HG02610 (cell line): ENCODE results near the gene RAD23A.
A peak's percentile ranks its signal among the peaks of the same experiment; 100 is the strongest.
"Not testable (repeated sequence)": the region's sequence is repeated elsewhere in the genome, so short reads cannot be mapped to it uniquely, and the experiment has no call there.

Experiments used
- ATAC-seq: cut with Tn5 transposase; IDR thresholded peaks from one replicate; pipeline ENCODE4 v1.9.1; 2021; ENCODE audit warnings: mild to moderate bottlenecking, moderate library complexity; ENCODE audit not compliant: unreplicated experiment

Gene RAD23A

GRCh38 chr19:12945479-12946091 is at the start of gene RAD23A:
Gene RAD23A (plus strand): TSS chr19:12945862. CDS start chr19:12945949, 87 bp downstream.
- peak; percentile 76 for ATAC-seq

DNA sequence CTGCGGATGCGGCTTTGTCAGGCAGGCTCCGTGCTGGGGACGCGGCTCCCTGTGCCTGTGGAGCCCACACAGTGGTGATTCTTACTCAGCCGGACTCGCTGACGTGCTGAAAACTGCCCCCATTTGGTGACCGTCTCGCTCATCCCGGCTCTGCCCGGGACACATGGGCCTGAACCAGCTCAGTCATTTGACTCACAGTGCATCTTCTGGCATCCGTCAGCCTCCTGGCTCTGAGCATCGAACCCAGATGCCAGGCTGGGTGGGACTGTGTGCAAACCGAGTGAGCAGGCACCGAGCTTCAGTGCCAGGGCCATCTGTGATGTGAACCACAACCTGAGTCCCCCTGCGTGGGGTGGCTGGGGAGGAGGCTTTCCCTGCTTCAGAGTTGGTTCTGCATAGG is 49.2 kb upstream of the RAD23A start:
- ATAC-seq = no peak

- ATAC-seq = peak; percentile 66
These were observed 45.7 kb upstream of the RAD23A start for GRCh38 chr19:12899891-12900518.

DNA sequence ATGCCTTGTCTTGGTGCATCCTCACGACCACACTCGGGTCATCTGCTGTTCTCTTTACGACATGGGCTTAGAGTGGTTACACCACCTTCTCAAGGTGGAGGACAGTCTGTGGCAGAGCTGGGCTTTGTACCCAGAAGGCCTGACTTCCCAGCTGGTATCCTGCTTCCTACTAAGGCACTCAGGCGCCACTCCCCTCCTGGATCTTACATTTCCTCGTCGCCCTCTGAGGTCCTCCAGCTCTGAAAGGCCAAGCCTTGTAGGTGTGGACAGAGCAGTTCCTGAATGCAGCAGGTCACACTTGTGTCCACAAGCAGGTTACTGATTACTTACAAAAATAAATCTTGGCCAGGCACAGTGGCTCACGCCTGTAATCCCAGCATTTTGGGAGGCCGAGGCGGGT is 38.5 kb upstream of the RAD23A start:
- no peak for ATAC-seq

GRCh38 chr19:12912571-12912970 is 33.1 kb upstream of the RAD23A start:
- ATAC-seq = no peak

DNA sequence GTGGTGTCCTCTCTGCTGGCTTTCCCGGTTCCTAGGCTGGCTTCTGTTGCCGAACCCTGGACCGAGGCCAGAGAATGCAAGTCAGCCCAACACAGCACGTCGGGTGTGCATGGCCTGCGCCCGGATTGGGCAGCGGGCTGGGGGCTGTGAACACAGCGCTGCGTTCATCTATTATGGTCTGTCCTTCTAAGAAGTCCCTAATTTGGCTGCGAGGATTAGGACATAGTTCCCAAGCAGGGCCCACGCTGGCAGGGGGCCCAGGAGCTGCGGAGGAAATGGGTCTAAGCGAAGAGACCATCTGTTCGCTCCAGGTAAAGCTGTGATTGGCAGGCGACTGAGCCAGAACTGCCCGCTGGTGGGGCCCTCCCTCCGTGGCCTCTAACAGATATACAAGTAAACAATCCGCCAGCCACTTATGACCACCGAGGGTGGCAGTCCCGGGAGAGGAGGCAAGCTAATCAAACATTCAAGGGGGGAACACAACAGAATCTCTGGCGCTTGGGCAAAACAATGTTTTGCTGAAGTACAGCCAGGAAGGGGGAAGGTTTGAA is 32.6 kb upstream of the RAD23A start:
- no peak for ATAC-seq

GRCh38 chr19:12913851-12914690 is 31.6 kb upstream of the RAD23A start:
- ATAC-seq = no peak

DNA sequence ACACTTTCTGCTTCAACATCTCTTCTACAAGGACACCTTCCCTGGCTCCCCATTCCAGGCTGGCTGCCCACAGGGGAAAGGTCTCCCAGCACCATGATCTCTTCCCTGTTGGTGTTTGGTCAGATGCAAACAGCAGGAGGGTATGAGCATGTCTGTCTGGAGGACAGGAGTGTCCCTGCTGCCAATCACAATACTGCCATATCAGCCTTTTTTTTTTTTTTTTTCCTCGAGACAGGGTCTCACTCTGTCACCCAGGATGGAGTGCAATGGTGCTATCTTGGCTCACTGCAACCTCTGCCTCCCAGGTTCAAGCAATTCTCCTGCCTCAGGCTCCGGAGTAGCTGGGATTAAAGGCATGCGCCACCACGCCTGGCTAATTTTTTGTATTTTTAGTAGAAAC is 29.8 kb upstream of the RAD23A start:
- ATAC-seq = not testable (repeated sequence)

- no peak for ATAC-seq
These were observed 27.4 kb upstream of the RAD23A start for GRCh38 chr19:12918253-12918652.

- no peak for ATAC-seq
These were observed 24.6 kb upstream of the RAD23A start for GRCh38 chr19:12921047-12921446.

GRCh38 chr19:12922959-12923358 is 22.7 kb upstream of the RAD23A start:
- ATAC-seq = no peak

DNA sequence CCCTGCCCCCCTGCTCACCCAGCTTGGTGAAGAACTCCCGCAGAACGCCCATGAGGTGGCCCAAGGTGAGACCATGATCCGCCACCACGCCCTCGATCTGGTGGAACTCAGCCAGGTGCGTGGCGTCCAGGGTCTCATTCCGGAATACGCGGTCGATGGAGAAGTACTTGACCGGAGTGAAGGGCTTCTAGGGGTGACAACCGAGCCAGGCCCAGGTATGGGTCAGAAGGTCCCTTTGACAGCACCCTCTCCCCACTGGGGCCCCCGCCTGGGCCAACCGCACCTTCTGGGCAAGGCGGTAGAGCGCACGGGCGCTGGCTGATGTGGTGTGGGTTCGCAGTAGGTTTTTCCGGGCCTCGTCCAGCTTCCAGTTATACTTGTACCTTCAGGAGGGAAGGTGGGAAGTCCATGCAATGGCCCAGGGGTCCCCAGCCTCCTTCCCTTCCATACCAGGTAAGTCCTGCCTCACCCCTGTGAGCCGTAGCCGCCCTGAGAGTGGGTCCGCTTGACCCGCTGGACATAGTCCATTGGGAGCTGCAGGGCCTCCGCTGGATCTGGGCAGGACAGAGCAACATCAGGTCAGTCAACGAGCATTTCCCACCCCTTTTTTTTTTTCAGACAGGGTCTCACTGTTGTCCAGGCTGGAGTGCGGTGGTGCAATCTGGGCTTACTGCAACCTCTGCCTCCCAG is 20.9 kb upstream of the RAD23A start:
- no peak for ATAC-seq

- no peak for ATAC-seq
These were observed 15.5 kb upstream of the RAD23A start for GRCh38 chr19:12930002-12930645.

DNA sequence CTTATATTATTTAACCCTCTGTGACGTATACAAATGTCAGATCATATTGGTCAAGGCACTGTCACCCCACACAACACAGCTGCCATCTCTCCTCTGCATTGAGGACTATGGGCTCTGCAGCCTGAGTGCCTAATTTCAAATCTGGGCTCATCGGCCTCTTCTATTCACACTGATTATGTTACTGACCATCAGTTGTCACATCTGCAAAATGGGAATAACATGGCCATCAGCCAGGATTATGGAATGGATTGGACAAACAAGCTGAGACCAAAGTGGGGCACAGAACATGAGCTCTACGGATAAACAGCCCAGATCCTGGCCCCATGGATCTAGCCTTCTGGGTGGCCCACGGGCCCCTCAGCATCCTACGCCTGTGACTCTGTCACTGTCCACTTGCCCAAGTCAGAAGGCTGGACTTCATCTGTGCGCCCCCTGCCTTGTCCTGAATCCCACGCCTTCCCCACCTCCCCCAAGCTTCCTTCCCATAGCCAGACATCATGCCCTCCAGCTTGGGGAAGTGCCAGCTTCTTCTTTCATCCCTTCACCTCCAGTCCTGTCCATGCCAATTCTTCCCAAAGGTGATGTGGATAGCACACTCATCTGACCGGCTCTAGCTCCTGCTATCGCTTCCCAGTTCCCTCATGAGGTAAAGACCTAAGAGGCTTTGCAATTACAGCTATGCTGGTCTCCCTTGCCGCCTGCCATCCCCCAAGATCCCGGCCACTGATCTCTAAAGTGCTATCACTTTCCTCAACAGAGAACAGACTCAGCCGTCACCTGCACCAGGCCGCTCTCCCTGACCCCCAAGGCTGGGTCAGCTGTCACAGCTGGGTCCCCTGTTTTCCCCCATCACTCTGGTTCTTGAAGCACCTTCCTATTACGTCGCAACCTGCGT is 13.0 kb upstream of the RAD23A start:
- no peak for ATAC-seq

DNA sequence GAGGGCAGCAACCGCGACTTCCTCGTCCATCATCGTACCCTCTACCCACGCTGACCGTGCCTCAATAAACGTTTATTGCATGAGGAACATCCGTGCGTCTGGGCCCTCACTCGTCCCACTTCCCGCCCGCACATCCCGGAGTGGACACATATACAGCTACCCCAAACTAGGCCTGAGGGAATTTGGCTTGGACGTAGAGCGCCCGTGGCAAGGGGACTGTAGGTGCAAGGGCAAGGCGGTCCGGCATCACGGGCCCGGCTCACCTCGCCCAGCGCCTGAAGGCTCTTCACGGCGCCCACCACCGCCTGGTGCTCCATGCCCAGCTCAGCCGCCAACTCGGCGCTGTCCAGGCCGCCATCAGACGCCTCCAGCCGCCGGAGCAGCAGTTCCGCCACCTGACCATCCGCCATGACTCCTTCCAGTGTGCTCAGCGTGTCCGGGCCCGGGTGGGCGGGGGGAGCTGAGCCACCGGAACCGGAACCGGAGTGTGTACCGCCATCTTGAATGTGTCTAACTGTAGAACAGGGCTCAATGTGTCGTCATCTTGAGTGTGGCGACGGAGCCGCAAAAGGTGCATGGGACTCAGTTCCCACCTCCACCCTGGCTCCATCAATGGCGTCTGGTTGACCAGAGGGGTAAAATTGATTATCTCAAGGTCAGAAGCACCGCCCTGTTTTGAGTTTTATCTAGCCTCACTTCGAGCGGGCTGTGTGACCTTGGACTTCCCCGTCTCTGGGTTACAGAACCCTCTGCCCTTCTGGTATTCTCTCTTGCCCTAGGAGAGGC is 12.2 kb upstream of the RAD23A start, which contains the start of gene FARSA:
FARSA (minus strand) TSS at position 425 of the 786 bp plus-strand sequence; CDS start at position 410, 15 bp downstream.
- peak; percentile 51 for ATAC-seq

- no peak for ATAC-seq
These were observed 10.6 kb upstream of the RAD23A start for GRCh38 chr19:12935071-12935470.

- no peak for ATAC-seq
These were observed 9.1 kb upstream of the RAD23A start for GRCh38 chr19:12936582-12936981.

DNA sequence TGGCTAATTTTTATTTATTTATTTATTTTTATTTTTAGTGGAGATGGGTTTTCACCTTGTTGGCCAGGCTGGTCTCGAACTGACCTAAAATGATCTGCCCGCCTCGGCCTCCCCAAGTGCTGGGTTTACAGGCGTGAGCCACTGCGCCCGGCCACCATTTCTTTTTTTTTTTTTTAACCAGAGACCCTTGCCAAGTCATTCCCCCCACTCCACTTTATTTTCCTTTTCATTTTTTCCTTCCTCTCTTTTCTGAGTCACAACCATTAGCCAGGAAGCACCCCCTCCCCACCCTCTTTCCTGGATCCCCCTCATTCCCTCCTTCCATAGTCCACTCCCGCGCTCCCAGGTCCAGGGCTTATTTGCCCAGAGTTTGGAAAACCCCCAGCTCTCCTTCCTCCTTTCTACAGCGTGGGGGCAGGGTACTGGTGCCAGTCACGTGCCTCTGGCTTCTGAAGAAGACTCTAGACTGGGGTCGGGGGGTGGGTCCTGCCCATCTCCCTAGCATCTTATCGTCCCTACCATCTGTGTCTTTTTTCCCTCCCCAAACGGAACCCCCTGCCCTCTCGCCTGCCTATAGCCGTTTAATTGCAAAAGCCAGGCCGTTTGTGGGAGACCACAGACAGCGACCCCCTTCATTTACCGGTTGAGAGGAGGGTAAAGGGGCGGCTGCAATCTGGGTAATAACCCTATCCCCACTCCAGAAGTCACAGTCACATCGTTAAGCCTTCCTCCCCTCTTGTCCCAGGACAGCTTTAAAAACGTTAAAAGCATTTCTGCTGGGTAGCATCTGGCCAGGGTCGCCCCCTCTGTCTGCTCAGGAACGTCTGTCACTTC is 8.4 kb upstream of the RAD23A start:
- no peak for ATAC-seq
